Measurements from ENCODE around the gene CELF5.
"Not testable (repeated sequence)": the region's sequence is repeated elsewhere in the genome, so short reads cannot be mapped to it uniquely, and the experiment has no call there.

Gene CELF5

DNA sequence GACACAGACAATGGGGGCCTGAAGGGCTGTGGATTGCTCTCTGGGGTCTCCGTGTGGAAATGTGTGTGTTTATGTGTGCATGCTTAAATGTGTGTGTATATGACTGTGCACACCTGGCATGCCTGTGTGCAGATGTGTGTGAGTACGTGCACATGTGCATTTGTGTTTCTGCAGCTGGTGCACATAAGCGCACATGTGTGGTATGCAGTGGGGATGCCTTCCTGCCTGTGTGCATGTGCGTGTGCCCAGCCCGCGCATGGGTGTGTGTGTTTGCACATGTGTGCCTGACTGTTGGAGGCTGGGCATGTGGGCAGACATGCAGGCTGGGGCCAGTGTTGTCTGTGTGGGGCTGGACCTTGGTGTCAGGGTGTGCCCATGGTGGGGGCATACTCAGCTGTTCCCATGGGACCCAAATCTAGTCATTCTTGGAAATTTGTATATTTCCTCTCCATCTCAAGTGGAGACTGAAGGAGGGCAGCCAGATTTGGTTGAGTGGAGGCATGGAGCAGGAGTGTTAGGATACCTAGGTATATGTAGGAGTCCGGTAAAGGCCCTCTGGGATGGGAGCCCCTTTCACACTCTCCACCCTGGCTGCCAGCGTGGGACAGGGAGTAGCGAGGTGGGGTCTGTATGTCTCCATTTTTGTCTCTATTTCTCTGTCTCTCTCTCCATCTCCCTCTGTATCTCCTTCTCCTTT lies 49.9 kb downstream of the CELF5 start:
- no peak for DNase-seq (ENCODE audit: low read depth in 2 of 2)

DNA sequence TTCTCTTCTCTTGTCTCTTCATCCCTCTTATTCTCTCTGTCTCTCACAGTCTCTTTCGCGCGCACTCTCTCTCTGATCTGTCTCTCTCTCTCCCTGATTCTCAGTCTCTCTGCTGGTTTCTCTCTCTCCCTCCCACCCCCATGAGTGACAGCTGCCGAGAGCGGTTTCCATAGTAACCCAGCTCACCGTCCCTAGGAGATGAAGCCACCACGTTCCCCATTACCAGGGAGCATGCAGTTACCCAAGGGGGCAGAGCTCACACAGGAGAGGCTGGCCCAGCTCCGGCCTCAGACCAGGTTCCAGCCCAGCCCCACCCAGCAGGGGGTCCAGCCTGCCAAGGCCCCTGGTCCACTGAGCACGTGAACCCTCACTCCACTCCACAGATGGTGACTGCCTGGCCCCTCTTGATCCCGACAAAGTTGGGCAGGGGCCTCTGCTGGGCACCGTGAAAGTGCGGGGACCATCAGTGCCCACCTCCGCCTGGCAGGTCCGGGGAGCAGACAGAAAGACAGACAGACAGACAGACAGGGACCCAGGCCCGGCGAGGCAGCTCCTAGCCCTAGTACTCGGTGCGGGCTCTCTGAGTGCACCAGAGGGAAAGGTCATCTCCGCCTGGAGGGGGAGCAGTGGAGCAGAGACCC lies 50.6 kb downstream of the CELF5 start:
- DNase-seq (ENCODE audit: low read depth in 2 of 2), result peak in 1 of 2 donors; percentile 41

DNA sequence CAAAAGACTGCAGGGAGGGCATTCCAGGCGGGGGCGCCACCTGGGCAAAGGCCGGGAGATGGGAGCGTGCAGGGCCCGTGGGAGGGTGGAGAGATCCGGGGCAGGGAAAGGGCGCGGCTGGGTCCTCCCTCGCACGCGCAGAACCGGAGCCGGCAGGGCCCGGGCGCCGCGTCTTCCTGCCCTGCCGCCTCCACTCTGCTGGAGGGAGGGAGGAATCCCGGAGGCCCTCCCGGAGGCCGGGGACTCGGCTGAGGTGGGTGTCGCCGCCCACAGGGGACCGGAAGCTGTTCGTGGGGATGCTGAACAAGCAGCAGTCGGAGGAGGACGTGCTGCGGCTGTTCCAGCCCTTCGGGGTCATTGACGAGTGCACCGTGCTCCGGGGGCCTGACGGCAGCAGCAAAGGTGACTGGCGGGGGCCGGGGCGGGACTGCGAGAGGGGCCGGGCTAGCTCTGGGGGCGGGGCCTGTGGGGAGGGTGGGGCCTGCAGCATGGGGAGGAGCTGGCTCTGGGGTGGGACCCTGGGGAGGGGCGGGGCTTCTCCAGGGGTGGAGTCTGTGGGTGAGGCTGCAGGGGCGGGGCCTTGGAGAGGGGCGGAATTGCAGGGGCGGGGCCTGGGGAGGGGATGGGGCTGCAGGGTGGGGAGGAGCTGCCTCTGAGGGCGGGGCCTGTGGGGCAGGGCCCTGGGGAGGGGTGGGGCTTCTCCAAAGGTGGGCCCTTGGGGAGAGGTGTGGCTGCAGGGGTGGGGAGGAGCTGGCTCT lies 51.3 kb downstream of the CELF5 start:
- DNase-seq (ENCODE audit: low read depth in 2 of 2), result peak; percentile 91 to 98

DNA sequence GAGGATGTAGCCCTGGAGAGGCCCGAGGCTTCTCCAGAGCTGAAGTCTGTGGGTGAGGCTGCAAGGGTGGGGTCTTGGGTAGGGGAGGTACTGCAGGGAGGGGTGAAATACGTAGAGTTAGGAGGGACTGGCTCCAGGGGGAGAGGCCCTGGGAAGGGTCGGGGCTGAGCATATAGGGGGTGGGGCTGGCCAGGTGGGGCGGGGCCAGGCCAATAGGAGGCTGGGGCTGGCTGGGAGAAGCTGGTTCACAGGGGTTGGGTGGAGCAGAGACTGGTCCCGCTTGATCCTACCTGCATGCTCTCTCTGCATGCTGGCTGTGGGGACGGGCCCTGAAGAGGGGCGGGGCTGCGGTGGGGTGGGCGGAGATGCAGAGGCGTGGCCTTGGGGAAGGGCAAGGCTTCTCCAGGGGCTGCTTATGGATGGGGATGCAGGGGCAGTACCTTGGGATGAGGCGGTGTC lies 51.9 kb downstream of the CELF5 start:
- peak; percentile 30 to 56 for DNase-seq (ENCODE audit: low read depth in 2 of 2)

DNA sequence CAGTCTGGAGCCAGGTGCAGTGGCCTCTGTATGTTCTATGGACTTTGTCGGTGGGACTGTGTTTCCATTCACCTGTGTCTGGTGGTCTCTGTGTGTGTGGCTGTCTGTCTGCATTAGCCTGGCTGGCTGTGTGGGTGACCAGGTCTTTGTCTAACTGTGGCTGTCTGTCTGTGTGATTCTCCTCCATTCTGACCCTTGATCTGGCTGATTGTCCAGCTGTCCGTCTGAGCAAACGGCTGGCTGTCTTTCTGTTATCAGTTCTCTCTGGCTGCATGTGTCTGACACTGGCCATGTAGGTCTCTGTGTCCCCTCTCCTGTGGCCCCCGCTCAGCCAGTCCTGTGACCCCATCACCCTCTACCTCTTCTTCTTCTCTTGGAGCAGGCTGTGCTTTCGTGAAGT lies 53.2 kb downstream of the CELF5 start:
- DNase-seq (ENCODE audit: low read depth in 2 of 2), result no peak

DNA sequence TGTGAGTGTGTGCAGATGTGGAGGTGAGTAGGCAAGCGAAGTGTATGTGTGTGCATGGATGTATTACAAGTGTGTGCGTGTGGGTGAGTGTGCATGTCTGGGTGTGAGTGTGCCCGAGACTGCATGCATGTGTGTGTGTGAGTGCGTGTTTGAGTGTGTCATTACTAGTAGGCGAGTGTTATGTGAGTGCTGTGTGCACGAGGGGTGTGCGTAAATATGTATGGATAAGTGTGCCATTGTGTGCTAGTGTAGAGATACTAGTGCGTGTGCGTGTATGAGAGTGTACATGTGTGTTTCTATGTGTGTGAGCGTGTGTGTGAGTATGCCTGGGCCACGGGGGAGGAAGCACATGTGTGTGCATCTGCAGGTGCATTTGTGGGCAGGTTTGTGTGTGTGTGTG lies 53.8 kb downstream of the CELF5 start:
- no peak for DNase-seq (ENCODE audit: low read depth in 2 of 2)

DNA sequence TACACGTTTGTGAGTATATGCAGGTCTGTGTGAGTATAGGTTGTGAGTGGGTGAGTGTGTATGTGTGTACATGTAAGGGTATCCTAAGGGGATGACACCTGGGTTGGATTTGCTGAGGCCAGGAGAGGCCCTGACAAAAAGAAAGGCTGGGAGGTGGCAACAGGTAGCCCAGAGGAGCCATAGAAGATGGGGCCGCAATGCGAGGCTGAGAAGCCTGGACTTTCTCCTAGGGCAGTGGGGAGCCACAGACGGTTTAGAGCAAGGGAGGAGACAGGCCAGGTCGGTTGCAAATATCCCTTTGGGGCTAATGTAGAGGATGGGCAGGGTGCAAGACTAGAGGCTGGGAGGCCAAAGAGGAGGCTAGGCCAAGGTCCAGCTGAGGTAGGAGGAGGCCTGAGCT lies 54.3 kb downstream of the CELF5 start:
- no peak for DNase-seq (ENCODE audit: low read depth in 2 of 2)

DNA sequence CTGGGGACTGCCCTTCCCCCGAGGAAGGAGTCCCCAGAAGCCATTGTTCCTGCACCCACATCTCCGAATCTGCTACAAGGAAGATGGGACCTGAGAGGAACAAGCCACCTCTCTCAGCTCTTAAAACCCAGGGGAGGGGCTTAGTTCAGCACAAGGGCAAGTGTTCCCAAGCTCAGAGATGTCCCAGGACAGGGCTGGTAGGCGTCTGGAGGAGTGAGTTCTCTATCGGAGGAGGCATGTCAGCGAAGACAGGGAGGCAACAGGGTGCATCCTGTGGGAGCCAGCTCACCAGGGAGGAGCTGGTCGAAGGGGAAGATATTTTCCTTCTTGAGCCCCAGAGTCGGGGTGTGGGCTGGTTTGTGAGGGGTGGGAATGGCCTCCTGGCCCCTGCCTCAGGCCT lies 54.8 kb downstream of the CELF5 start:
- no peak for DNase-seq (ENCODE audit: low read depth in 2 of 2)

DNA sequence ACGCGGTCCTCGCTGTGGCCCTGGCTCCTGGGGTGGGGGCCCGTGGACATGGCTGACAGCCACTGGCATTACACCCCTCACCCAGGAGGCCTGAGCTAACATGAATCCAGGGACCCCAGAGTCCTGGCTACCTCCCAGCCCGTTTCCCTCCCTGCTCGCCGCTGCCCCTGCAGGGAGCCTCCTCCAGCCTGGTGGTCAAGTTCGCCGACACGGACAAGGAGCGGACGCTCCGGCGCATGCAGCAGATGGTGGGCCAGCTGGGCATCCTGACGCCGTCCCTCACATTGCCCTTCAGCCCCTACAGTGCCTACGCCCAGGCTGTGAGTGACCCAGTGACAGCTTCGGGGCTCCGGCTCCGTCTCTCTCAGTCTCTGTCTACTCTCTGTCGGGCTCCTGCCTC lies 56.6 kb downstream of the CELF5 start:
- no peak for DNase-seq (ENCODE audit: low read depth in 2 of 2)

DNA sequence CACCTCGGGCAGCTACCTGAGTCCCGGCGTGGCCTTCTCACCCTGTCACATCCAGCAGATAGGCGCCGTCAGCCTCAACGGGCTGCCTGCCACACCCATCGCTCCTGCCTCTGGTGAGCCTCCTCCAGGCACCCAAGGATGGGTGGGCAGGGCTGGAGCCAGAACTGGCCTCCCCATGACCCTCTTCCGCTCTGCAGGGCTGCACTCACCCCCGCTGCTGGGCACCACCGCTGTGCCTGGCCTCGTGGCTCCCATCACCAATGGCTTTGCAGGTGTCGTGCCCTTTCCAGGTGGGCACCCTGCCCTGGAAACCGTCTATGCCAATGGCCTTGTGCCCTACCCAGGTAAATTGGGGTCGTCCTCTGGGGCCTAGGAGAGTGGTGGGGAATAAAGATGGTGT lies 57.7 kb downstream of the CELF5 start:
- DNase-seq (ENCODE audit: low read depth in 2 of 2), result no peak

DNA sequence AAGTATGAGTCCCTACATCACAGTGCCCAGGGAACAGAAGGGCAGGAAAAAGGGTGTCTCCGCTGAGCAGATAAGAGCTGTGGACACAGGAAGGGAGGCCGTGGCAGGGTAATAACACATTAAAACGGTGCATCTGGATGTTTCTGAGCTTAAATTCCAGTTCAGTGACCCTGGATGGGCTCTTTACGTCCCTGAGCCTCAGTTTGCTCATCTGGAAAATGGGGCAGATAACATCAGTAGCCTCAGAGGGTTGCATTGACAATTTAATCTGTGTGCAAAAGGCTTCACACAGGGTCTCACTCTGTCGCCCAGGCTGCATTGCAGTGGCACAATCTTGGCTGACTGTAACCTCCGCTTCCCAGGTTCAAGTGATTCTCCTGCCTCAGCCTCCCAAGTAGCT lies 58.1 kb downstream of the CELF5 start:
- DNase-seq (ENCODE audit: low read depth in 2 of 2), result no peak

DNA sequence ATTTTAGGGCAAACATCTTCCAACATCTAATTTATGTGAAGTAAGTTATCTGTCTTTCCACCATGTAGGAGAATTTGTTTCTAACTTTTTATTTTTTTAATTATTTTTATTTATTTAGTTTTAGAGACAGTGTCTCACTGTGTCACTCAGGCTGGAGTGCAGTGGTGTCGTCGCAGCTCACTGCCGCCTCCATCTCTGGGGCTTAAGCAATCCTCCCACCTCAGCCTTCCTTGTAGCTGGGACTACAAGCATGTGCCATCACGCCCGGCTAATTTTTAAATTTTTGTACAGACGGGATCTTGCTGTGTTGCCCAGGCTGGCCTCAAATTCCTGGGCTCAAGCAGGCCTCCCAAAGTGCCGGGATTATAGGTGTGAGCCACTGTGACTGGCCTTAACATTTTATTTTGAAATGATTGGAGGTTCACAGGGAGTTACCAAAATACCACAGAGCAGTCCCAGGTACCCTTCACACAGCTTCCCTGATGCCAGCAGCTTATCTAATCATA lies 58.8 kb downstream of the CELF5 start:
- DNase-seq (ENCODE audit: low read depth in 2 of 2), result no peak

DNA sequence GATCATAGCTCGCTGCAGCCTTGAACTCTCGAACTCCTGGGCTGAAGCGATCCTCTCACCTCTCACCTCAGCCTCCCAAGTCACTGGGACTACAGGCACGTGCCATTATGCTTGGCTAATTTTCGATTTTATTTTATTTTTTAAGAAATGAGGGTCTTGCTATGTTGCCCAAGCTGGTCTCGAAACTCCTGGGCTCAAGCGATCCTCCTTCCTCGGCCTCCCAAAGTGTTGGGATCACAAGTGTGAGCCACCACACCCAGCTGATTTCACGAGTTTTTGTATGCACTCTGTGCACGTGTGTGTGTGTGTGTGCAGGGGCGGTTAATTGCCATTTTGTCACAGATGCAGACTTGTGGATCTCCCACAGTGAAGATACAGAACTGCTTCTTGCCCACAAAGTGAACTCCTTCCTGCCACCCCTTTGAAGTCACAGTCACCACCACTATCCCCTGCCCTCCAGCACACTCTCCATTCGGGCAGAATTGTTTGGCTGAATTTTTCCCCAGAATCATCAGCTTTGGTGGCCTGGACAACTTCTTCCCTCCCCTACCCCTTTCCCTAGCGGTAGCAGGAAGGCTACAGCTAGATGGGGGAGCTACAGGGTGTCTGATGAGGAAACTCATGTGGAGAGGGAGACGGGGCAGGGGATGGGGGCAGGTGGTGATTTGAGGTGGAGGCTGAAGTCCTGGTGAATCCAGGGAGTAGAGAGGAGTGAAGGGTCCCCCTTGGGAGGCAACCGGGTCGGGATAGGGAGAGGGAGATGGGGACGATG lies 59.6 kb downstream of the CELF5 start:
- DNase-seq (ENCODE audit: low read depth in 2 of 2), result no peak

DNA sequence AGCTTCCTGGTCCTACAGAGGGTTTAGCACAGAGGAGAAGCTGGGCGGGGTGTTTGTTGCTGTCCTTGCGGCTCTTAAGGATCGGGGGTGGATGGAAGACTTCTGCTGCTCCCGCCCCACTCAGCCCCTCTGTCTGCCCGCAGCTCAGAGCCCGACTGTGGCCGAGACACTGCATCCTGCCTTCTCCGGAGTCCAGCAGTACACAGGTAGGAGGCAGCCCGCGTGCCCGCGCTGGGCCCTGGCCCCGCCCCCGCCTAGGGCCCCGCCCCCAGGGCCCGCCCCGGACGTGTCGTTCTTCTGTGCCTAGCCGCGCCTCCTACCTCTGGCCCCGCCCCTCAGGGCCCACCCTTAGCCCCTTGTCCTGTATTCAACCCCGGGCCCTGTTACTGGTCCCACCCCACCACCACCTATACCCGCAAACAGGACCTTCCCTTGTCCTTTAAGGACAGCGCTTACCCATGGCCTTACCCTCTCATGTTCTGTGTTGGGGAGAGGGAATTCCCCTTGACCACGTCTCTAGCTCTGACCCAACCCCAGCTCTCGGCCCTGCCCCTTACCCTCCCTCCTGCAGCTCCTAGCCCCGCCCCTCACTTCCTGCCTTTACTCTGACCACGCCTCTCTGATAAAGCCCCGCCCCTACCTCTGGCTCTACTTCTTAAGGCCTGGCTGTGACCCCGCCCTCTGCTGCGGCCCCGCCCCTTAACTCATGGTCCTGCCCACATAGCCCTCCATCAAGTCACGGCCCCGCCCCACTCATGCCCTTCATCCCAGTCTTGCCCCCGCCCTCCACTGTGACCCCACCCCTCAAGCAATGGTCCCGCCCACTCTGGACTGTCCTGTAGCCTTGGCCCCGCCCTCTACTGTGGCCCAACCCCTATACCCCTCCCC lies 60.5 kb downstream of the CELF5 start:
- DNase-seq (ENCODE audit: low read depth in 2 of 2), result peak; percentile 76 to 92

DNA sequence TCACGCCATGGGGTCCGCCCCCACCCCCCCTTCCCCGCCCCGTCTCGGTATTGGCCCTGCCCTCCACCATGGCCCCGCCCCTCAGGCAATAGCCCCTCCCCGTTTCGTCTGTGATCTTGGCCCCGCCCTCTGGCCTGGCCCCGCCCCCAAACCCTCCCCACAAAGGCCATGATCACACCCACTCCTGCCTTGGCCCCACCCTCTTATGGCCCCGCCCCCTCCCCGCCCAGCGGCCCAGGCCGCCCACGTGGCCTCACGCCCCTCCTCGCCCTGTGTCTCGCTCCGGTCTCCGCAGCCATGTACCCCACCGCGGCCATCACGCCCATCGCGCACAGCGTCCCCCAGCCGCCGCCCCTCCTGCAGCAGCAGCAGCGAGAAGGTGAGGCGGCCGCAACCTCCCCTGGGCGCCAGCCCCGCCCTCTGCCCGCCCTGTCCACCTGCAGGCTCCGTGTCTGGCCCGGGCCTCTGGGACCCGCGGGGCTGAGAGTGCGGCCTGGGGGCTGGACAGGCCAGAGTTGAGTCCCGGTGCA lies 61.3 kb downstream of the CELF5 start:
- DNase-seq (ENCODE audit: low read depth in 2 of 2), result peak; percentile 49 to 85

DNA sequence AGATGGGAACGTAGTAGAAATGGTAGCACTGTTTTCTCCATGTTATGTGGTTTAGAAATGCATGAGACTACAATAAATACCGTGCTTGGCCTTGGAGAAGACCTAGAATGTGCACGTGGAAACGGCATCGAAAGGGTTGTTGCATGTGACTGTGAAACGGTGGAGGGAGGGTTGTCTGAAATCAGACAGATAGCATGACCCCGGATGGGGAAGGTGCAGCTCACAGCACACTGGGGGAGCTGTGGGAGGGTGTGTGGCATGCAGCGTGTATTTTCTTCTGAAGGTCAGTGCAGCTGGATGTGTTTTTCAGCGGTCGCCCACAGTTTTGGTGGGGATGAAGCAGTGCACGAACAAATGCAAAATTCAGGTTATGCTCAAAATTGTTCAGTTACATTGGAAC lies 63.4 kb downstream of the CELF5 start:
- DNase-seq (ENCODE audit: low read depth in 2 of 2), result no peak

DNA sequence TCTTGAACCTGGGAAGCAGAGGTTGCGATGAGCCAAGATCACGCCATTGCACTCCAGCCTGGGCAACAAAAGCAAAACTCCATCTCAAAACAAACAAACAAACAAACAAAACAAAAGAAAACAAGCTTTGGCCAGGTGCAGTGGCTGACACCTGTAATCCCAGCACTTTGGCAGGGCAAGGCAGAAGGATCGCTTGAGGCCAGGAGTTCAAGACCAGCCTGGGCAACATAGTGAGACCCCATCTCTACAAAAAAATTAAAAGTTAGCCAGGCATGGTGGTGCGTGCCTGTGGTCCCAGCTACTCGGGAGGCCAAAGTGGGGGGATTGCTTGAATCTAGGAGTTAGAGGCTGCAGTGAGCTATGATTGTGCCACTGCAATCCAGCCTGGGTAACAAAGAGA lies 64.0 kb downstream of the CELF5 start:
- not testable (repeated sequence) for DNase-seq (ENCODE audit: low read depth in 2 of 2)

DNA sequence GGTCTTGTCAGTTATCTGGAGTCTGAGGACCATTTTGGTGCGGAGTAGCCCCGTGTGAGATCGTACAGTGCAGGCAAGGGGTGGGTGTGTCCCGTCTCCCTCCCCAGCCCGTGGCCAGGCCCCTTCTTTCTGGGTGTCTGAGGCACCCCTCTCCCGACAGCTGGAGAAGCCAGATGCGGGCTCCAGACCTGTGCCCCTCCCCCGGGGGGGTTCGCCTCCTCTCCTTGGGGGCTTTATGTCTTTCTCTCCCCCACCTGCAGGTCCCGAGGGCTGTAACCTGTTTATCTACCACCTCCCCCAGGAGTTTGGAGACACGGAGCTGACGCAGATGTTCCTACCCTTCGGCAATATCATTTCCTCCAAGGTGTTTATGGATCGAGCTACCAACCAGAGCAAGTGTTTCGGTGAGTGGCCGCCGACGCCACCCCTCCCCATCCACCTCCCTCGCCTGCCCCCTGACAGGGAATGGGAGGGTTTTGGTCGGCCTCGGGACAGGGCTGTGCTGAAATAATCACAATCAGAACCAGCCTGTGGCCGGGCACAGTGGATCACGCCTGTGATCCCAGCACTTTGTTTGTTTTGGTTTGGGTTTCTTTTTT lies 65.6 kb downstream of the CELF5 start:
- no peak for DNase-seq (ENCODE audit: low read depth in 2 of 2)

DNA sequence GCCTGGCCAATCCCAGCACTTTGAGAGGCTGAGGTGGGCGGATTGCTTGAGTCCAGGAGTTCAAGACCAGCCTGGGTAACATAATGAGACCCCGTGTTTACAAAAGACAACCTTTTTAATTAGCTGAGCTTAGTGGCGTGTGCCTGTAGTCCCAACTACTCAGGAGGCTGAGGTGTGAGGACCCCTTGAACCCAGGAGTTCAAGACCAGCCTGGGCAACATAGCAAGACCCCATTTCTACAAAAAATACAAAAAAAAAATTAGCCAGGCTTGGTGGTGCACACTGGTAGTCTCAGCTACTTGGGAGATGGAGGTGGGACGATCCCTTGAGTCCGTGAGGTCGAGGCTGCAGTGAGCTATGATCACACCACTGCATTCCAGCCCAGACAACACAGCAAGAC lies 66.4 kb downstream of the CELF5 start:
- DNase-seq (ENCODE audit: low read depth in 2 of 2), result not testable (repeated sequence)

DNA sequence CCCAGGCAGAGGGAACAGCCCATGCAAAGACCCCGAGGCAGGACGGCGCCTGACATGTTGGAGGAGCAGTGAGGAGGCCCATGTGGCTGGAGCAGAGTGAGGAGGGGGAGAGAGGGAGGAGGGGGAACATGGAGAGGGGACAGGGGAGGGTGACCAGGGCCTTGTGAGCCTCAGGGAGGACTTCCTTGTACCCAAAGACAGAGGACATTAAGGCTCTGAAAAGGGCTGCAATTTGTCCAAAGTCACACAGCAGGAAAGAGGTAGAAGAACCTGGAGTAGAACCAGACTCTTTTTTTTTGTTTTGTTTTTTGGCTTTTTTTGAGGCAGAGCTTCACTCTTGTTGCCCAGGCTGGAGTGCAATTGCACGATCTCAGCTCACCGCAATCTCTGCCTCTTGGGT lies 67.2 kb downstream of the CELF5 start:
- no peak for DNase-seq (ENCODE audit: low read depth in 2 of 2)
